ENCODE measurements around the gene BRIP1. TPM values are rescaled to one million over a fixed set of nuclear protein-coding genes. Genes with fewer than 3 reads are reported as not detected.

BRIP1 gene
- total and polyA plus RNA-seq, 2 donors (not counting 3 experiments of a cell fraction or from before 2014, with no cell fraction given), result 1.8 to 12.1 TPM

- FAIRE-seq (no peak), DNase-seq (ENCODE audit: low read depth, low spot score) (no peak)
- no peak overlapping the region for H3K4me2 ChIP-seq (ENCODE audit: insufficient read depth, low read length)
- POLR2A ChIA-PET, result no interaction called here
- no peaks in the 10 kb centered on the region for H3K9me1 ChIP-seq (replicated peaks; ENCODE audit: control insufficient read depth, extremely low read depth, insufficient read depth, low read length)
- no peak overlapping the region for H3K9ac ChIP-seq (replicated peaks; ENCODE audit: extremely low read depth, insufficient read depth, low read length)
- no peaks in the 10 kb centered on the region for H3K4me1 ChIP-seq (ENCODE audit: control insufficient read depth, extremely low read depth, insufficient read depth, low read length)
- no peak overlapping the region for H3K27ac ChIP-seq (ENCODE audit: insufficient read depth, low read depth, low read length)
- no peaks in the 10 kb centered on the region for H3K27me3 ChIP-seq (ENCODE audit: control insufficient read depth in 2 of 2, insufficient read depth in 2 of 2, low read length in 2 of 2)
- CTCF ChIA-PET, result no interaction called here
- H3K9me3 ChIP-seq (replicated peaks; ENCODE audit: control insufficient read depth, insufficient read depth, low read length), result no peaks in the 10 kb centered on the region
- BruUV-seq (replicated peaks), result no TSS peak
- dilution Hi-C loops (cut with MboI; ENCODE audit: extremely low pct_ligation_motif_present, low sequenced_read_pairs), result no loop called here
- no peaks in the 10 kb centered on the region for H4K20me1 ChIP-seq (replicated peaks; ENCODE audit: control insufficient read depth, extremely low read depth, insufficient read depth, low read length)
- H3K4me3 ChIP-seq (replicated peaks in 1 of 3; ENCODE audit: insufficient read depth in 1 of 3, low read depth in 1 of 3, low read length in 3 of 3), result no peak overlapping the region
- H3K36me3 ChIP-seq (ENCODE audit: control insufficient read depth in 2 of 2, extremely low read depth in 1 of 2, insufficient read depth in 2 of 2, low read length in 2 of 2), result no peaks in the 10 kb centered on the region
- H2AFZ ChIP-seq (ENCODE audit: low read depth, low read length), result no peak overlapping the region
- no peak for TF ChIP-seq MAX (IDR thresholded peaks at IDR 0.05; ENCODE audit: insufficient read depth, insufficient read length)
- no peak for TF ChIP-seq MYC (IDR thresholded peaks at IDR 0.05; ENCODE audit: low read depth, low read length)
- no peak for TF ChIP-seq POLR2AphosphoS5 (IDR thresholded peaks at IDR 0.05; ENCODE audit: insufficient read depth, low read depth, low read length)
- TF ChIP-seq, protein P1, sequence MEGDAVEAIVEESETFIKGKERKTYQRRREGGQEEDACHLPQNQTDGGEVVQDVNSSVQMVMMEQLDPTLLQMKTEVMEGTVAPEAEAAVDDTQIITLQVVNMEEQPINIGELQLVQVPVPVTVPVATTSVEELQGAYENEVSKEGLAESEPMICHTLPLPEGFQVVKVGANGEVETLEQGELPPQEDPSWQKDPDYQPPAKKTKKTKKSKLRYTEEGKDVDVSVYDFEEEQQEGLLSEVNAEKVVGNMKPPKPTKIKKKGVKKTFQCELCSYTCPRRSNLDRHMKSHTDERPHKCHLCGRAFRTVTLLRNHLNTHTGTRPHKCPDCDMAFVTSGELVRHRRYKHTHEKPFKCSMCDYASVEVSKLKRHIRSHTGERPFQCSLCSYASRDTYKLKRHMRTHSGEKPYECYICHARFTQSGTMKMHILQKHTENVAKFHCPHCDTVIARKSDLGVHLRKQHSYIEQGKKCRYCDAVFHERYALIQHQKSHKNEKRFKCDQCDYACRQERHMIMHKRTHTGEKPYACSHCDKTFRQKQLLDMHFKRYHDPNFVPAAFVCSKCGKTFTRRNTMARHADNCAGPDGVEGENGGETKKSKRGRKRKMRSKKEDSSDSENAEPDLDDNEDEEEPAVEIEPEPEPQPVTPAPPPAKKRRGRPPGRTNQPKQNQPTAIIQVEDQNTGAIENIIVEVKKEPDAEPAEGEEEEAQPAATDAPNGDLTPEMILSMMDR (IDR thresholded peaks at IDR 0.05; ENCODE audit: extremely low read depth in 1 of 2, insufficient read depth in 1 of 2, low read depth in 1 of 2, low read length in 2 of 2), result no peak
- TF ChIP-seq EZH2 (IDR thresholded peaks at IDR 0.05; ENCODE audit: borderline replicate concordance, low read depth, low read length, severe bottlenecking), result no peak
- no peak for TF ChIP-seq FOS (IDR thresholded peaks at IDR 0.05; ENCODE audit: borderline replicate concordance, insufficient read depth, low read length)
- no peak for TF ChIP-seq JUN (IDR thresholded peaks at IDR 0.05; ENCODE audit: borderline replicate concordance, insufficient read depth, insufficient read length, low read depth)
- TF ChIP-seq GATA2 (IDR thresholded peaks at IDR 0.05; ENCODE audit: insufficient read depth, insufficient read length, low read depth, low read length), result no peak
- no peak for TF ChIP-seq POLR2A (IDR thresholded peaks at IDR 0.05; ENCODE audit: low read depth, low read length)
- H3K79me2 ChIP-seq (ENCODE audit: control insufficient read depth, insufficient read depth, low read length), result no peaks in the 10 kb centered on the region
- intact Hi-C loops (cut with micrococcal nuclease), result no loop called here
These were observed 106.2 kb downstream of the BRIP1 start for GRCh38 chr17:61757168-61757567.
